GM18868 (cell line): Measurements from ENCODE around the gene CD3E.
"Not testable (repeated sequence)": the region's sequence is repeated elsewhere in the genome, so short reads cannot be mapped to it uniquely, and the experiment has no call there.

Experiments
- ATAC-seq: cut with Tn5 transposase; IDR thresholded peaks from one replicate; pipeline ENCODE4 v1.9.1; 2021; ENCODE audit warnings: mild to moderate bottlenecking, moderate library complexity; ENCODE audit not compliant: unreplicated experiment

The CD3E gene

DNA sequence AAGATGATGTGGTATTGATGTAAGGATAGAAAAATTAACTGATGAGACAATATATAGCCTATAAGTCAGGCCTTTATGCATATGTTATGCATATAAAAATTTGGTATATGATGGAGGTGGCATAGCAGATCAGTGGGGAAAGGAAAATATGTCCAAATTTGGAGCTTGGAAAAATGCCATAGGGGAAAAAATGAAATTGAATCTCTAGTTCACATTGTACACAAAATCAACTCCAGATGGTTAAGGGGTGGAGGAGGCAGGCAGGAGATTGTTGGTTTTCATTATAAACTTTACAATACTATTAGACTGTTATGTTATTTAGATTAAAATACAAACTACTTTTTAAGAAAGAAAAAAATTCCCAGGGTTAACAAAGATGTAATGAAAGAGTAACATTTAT is 15.1 kb upstream of the CD3E start:
- no peak for ATAC-seq

DNA sequence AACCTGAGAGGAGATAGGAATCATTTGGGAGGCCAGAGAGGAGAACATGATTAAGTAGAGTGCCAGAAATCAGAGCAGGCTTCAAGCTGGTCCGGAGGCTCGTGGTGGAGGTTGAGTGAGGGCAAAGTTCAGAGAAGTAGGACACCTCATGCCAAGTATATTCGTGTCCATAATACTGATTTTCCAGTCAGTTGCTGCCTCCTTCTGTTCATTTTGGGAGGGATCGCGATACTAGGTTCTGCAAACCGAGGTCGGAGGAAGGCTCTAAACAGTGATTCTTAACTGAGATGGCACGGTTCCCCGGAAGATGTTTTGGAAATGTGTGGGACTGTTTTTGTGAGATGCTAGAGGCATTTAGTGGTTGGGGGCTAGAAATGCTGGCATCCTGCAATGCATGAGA is 13.6 kb upstream of the CD3E start:
- no peak for ATAC-seq

DNA sequence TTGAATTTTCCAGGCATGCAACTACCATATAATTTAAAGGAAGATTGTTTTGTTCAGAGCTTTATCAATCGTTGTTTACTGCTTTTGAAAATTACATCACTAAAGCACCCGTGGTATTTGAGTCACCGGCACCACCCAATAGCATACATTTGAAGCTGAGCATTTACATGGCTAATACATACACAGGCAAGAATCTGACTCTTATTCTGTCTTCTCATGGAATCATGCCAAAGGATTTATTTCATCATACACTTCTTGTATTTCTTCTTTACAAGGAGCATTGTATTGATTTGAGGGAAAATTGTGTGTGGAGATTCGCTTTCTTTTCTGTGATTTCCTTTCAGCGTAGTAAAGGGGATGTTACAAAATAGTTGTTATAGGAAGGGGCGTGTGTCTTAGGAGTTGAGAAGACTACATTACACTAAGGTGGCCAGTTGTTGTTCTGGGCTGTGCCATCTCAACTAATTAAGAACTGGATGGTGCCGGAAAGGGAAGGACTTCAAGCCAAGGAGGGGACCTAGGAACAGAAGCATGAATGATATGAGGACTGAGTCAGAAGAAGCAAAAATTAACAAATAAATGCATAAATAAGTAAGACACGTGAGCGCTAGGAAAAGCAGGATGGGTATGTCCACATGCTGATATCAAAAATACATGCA is 12.9 kb upstream of the CD3E start:
- ATAC-seq: no peak

DNA sequence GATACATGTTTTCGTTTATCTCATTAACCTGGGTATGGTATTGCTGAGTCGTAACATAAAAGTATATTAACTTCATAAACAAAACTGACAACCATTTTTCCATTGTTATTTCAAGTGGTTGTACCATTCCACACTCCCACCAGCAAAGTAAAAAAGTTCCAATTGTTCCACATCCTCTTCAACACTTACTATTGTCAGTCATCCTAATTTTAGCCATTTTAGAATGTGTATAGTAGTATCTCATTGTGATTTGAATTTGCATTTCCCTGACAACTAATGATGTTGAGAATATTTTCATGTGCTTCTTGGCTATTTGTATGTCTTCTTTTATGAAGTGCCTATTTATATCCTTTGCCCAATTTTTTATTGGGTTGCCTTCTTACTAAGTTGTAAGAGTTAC is 10.5 kb upstream of the CD3E start:
- no peak for ATAC-seq

DNA sequence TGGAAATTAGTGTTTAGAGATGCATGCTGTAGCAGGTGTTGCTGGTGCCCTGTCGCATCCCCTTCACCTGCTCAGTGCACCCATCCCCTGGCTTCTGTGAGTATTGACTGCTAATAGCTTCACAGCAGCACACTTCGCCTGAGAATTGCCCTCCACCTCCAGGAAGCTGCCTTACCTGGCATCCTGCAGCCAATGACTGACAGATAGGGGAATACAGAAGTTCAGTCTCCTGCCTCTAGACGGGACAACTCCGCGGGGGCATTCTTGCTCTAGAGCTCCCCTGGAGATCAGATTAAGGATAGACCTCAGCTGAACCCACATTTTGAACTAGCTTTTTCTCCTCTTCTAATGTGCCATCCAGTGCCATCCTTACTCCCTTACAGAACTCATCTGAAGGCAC is 9.3 kb upstream of the CD3E start:
- no peak for ATAC-seq

DNA sequence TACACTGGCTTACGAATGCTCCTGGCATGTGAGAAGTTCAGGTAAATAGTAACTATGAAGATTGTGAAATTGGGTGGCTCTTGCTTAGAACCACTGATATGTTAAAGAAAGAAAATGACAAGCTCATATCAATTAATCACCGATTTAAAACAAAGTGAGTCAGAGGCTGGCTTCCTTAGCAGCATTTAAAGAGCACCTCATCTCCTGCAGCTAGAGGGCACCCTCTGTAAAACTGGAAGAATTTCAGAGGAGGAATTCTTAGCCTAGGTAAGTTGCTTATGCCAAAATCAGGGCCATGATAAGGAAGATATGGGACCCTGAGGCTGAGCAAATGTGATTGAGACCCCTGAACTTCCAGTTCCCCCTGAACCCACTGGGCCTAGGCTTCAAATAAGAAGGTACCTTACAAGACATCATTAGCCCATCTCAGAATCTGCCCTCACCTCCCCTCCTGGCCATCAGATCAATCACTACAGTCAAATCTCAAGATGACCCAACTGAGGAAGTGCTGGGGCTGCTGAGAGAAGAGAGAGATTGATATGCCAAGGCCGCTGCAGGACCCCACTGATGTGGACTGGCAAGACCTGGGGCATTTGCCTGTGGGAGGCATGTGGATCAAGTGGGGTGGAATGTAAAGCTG is 8.6 kb upstream of the CD3E start:
- ATAC-seq: no peak

DNA sequence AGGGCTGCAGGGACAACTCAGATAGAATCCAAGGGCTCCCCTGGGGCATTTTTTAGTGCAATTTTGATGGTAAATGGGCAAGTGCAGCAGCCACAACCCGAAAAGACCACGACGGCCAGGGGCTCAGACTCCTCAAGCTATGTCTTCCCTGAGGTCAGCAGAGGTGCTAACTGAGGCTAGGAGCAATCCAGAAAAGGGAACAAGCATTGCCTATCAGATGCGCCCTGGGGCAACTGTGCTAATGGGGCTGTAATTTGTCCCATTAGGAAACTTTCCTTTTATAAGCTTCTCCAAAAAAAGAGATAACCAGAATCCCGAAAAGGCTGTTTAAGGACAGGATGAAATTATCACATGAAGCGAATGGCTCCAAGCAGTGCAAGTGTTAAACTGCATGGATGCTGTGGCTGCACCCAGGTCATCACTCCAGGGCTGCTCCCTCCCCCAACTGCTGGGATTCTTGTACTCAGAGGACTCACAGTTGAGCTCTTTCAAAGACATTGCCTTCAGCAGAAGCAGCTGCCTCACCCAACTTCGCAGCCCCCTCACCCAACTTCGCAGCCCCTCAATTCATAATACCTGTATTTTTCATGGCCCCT is 2.8 kb upstream of the CD3E start:
- no peak for ATAC-seq

DNA sequence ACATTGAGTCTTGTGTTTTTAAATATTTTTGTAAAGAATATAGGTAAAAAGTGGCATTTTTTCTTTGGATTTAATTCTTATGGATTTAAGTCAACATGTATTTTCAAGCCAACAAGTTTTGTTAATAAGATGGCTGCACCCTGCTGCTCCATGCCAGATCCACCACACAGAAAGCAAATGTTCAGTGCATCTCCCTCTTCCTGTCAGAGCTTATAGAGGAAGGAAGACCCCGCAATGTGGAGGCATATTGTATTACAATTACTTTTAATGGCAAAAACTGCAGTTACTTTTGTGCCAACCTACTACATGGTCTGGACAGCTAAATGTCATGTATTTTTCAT is 333 bp upstream of the CD3E start:
- ATAC-seq: no peak

DNA sequence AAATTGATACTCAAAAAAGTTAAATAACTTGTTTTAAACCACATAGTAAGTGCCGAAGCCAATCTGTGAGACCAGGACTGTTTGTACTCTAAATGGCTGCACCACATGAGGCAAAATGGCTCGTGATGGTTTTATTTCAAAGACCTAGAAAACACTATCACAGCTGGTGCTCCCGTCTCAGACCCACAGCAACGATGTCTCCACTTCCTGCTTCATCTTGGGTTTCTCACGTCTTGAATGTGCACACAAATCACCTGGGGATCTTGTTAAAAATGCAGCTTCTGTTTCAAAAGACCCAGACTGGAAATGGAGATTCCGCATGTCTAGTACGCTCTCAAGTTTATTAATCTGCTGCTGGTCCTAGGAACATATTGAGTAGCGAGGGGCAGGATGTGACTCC is 1.2 kb downstream of the CD3E start:
- ATAC-seq: no peak

DNA sequence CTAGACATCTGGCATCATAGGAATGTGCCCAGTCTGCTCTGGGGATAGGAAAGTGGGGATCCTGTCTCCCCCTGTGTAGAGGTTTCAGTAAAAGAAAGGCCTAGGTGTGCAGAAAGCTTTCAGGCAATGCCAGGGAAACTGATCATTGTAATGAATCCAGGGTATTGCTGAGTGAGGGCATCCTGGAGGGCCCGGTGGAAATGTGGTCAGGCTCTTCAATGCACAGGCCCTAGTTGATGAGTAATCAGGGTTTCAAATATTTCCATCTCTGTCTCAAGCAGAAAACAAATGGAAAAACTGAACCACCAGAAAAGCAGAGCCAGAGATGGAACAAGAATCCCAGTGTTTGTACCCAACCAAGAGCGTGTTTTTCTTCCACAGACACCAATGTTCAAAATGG is 2.0 kb downstream of the CD3E start:
- ATAC-seq: no peak

DNA sequence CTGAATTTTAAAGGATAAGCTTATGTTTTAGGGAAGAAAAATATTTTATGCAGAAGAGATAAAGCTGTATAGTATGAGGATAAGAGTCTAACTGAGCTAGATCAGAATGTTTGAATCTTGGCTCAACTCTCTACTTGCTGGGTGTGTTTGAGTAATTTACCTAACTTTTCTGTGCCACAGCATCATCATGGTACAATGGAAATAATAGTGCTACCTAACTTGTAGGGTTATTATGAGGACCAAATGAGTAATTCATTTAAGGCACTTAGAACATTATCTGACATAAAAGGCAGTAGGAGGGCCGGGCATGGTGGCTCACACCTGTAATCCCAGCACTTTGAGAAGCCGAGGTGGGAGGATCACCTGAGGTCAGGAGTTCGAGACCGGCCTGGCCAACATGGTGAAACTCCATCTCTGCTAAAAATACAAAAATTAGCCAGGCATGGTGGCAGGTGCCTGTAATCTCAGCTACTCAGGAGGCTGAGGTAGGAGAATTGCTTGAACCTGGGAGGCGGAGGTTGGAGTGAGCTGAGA is 4.5 kb downstream of the CD3E start:
- not testable (repeated sequence) for ATAC-seq

DNA sequence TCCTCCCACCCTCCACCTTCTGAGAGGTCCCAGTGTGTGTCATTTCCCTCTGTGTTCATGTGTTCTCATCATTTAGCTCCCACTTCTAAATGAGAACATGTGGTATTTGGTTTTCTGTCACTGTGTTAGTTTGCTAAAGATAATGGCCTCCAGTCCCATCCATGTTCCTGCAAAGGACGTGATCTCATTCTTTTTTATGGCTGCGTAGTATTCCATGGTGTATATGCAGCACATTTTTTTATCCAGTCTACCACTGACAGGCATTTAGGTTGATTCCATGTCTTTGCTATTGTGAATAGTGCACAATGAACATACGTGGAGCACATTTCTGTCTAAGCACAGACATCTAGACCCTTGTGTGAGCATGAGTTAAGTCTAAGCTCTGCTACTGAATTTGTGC is 5.7 kb downstream of the CD3E start:
- no peak for ATAC-seq

DNA sequence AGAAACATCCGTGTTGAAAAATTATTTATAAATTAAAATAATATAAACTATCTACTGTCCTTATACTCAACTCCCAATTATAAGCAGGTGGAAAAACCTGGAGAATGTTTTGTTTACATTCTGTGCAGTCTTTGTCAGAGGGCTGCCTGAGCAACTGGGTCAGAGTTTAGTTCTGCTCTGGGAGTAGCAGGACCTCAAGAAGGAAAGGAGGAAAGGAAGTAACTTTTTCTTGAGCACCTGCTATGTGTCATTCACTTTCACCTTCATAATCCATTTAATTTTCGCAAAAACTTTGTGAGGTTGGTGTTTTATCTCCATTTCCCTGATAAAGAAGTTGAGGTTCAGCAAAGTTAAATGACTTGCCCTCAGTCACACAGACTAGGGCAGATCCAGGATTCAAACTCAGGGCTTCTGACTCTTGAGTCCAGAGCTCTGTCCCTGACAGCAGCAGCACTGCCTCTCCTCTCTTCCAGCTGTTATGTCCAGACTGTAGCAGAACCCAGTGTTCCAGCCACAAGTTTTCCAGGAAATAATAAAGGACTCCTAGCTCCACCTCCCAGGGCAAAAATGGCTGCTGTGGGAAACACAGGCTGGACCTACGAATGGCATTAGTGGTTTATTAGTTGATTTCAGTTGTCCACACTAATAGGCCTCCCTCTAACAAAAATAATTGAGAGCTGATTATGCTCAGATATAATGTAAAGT is 6.4 kb downstream of the CD3E start:
- ATAC-seq: no peak

DNA sequence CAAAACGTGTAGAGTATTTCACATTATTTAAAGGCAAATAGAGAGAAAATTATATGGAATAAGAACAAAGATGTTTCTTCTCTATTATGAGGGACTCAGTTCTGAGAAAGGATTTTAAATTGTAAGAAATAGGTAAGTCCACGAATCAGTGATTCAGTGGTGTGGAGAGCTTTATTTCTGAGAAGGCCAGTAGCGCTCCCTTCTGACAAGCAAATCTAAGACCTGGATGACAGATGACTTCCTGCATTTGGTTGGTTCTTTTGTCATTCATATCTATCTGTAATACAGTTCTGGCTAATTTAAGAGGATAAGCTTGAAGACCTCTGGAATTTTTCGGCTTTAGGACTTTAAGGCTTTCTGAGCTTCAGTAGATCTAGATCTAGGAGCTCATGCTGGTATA is 7.0 kb downstream of the CD3E start:
- no peak for ATAC-seq

DNA sequence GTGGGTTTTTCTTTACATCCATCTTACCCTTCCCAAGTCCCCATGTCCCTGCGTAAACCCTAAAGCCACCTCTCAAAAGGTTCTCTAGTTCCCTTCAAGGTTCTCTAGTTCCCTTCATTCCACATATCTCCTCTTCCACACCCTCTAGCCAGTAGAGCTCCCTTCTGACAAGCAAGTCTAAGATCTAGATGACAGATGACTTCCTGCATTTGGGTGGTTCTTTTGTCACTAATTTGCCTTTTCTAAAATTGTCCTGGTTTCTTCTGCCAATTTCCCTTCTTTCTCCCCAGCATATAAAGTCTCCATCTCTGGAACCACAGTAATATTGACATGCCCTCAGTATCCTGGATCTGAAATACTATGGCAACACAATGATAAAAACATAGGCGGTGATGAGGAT is 7.8 kb downstream of the CD3E start:
- no peak for ATAC-seq

DNA sequence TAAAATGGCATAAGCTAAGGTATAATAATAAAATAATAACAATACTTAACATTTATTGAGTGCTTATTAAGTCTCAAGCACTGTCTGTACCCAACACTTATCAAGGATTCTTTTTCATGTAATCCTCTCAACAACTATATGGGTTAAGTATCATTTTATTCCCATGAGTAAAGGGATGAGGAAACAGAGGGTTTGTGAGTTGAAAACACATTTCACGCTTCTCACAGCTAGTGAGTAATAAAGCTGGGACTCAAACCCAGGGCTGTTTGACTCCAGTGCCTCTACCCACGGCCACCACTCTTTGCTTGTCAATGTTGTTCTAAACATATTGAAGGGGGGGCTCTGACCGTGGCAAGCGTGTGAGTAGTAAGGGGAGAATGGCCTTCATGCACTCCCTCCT is 8.7 kb downstream of the CD3E start:
- ATAC-seq: no peak

DNA sequence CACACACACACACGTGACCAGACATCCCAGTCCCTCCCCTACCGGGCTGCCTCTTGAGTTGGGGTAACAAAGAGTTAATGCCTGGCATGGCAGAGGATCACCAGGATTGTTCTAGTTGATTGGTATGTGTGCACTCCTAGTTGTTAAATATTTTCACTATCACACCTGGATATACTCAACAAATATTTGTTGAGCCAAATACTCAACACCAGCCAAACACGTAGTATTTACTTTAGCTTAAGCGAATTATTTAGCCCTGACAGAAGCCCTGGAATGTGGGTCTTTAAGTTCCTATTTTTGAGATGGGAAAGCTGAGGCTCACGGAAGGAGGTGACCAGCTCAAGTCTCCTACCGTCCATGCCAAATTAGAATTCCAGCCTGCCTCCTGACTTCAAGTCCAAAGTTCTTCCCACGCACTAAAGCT is 10.5 kb downstream of the CD3E start:
- ATAC-seq: no peak

DNA sequence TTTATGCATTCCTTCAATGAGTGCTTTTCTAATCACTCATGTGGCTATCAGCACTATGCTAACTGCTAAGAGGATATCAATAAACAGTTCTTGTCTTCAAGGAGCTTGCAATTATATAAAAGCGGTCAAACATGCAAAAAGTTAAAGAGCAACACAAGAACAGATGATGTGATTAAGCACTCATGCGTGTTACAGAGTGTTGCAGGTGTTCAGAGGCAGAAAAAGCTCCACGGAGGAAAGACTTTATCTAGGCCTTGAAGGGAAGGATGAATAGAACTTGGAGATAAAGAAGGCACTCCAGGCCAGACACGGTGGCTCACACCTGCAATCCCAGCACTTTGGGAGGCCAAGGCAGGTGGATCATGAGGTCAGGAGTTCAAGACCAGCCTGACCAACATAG is 13.6 kb downstream of the CD3E start:
- ATAC-seq: no peak

DNA sequence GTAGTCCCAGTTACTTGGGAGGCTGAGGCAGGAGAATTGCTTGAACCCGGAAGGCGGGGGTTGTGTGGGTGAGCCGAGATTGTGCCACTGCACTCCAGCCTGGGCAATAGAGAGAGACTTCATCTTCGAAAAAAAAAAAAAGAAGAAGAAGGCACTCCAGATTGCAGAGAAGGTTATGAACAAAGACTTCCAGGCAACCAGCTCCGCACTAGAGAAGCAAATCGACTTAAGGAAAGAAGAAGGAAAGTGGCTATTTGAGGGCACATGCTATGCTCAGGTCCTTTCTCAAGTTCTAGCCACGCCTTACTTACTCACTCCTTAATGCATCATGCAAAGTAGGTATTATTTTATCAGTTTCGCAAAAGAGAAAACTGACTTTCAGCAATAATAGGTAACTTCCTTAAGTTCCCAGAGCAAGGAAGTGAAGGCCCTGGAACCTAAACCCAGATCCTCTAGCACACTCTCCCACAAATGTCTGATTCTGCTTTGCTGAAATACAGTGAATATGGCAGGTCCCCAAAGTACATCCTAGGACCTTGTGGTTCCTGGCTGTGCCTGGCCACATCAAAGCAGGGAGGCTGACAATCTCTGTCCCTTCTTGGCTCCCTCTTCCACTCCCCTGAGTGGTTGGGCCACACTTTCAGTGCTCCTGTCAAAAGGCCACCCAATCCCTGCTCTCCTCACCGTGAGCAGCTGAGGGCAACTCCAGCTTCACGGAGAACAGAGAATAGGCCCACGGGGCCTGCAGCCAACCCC is 14.2 kb downstream of the CD3E start:
- no peak for ATAC-seq

DNA sequence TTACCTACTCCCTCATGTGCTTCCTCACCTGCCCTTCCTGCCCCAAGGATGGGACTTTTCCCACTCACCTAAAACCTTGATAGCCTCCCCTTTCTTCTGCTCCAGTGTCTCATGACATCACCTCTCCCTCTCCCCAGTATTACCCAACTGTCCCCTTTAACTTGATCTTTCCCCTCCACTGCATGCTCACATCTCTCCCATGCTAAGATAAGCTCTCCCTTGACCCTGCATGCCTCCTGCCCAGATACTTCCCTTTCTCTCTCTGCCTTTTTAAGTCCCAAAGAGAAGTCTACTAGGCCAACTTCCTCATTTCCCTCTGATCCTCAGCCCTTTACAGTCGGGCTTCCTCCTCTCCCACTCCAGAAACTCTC is 14.8 kb downstream of the CD3E start:
- ATAC-seq: no peak

DNA sequence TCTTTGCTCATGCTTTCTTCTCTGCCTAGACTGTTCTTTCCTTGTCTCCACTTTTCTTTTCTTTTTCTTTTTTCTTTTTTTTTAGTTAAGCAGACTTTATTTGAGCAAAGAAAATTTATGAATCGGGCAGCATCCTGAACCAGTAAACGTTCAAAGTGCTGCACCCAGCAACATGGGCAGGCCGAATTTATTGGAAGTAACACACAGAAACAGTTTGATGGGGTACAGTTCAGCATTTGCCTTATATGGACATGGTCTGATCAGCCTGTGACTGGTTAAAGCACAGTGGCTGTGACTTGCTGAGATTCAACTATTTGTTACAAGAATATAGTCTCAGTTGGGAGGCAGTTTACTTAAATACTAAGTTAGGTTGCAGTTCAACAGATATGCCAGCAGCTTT is 16.0 kb downstream of the CD3E start:
- no peak for ATAC-seq
